Gastroesophageal sphincter (tissue), 3 donors: Measurements from ENCODE around the gene GPX7.

ENCODE experiments used
- POLR2A ChIP-seq, 2 donors: fragments of 450-650 bp; IDR thresholded peaks; one replicate each; pipeline ENCODE4 v1.6.1; 2017; ENCODE audit warnings: antibody characterized with exemption in 2 of 2, mild to moderate bottlenecking in 2 of 2, moderate library complexity in 1 of 2
- POLR2AphosphoS5 ChIP-seq: sonication (generic); formaldehyde crosslinking; IDR thresholded peaks from one replicate; pipeline ENCODE4 v1.6.1; 2017; ENCODE audit warnings: antibody characterized with exemption
- TF ChIP-seq, protein P1 (sequence below), 4 experiments: fragments of 200-600 bp in 2 of 4; fragments of 450-650 bp in 2 of 4; sonication (generic) in 1 of 4; IDR thresholded peaks; one replicate each; pipeline ENCODE4 v1.5.1; 2017 to 2019; ENCODE audit warnings: antibody characterized with exemption in 4 of 4, mild to moderate bottlenecking in 2 of 4, moderate library complexity in 2 of 4

GRCh38 chr1:52562766-52563165 lies 39.4 kb upstream of the GPX7 start:
- TF ChIP-seq POLR2A (IDR thresholded peaks at IDR 0.05) = no peak
- TF ChIP-seq POLR2AphosphoS5 = no peak
- TF ChIP-seq, protein P1, sequence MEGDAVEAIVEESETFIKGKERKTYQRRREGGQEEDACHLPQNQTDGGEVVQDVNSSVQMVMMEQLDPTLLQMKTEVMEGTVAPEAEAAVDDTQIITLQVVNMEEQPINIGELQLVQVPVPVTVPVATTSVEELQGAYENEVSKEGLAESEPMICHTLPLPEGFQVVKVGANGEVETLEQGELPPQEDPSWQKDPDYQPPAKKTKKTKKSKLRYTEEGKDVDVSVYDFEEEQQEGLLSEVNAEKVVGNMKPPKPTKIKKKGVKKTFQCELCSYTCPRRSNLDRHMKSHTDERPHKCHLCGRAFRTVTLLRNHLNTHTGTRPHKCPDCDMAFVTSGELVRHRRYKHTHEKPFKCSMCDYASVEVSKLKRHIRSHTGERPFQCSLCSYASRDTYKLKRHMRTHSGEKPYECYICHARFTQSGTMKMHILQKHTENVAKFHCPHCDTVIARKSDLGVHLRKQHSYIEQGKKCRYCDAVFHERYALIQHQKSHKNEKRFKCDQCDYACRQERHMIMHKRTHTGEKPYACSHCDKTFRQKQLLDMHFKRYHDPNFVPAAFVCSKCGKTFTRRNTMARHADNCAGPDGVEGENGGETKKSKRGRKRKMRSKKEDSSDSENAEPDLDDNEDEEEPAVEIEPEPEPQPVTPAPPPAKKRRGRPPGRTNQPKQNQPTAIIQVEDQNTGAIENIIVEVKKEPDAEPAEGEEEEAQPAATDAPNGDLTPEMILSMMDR (IDR thresholded peaks at IDR 0.05) = no peak
